Measurements from ENCODE around the gene SELPLG.

SELPLG gene

GRCh38 chr12:108647585-108648287 lies 14.0 kb upstream of the SELPLG start:
- no peak overlapping the region for H3K14ac ChIP-seq (ENCODE audit: low read length in 2 of 2)
- H3K23ac ChIP-seq (ENCODE audit: low read length in 2 of 2) = no peak overlapping the region
- H2BK12ac ChIP-seq (ENCODE audit: low read length in 2 of 2) = no peak overlapping the region
- H3K9me3 ChIP-seq (ENCODE audit: control insufficient read depth, low read length) = no peaks in the 10 kb centered on the region
- H4K8ac ChIP-seq (ENCODE audit: low read length) = peak overlapping the region; percentile 57
- DNase-seq = no peak
- peaks cover 34% of the 10 kb centered on the region for H3K79me1 ChIP-seq (replicated peaks; ENCODE audit: low read length, poor library complexity, severe bottlenecking)
- WGBS = 96% methylated on average over 11 of the region's 11 CpGs
- no peak overlapping the region for H4K91ac ChIP-seq (ENCODE audit: low read length)
- H3K27me3 ChIP-seq (ENCODE audit: control insufficient read depth in 1 of 2, insufficient read depth in 1 of 2, low read length in 2 of 2) = no peaks in the 10 kb centered on the region
- H3K4me2 ChIP-seq (ENCODE audit: low read length, poor library complexity, severe bottlenecking) = no peak overlapping the region
- H3K18ac ChIP-seq (ENCODE audit: low read depth in 1 of 2, low read length in 2 of 2) = no peak overlapping the region
- peaks cover 45 to 89% of the 10 kb centered on the region in 2 experiments for H3K36me3 ChIP-seq (ENCODE audit: control insufficient read depth in 1 of 2, insufficient read depth in 2 of 2, low read depth in 1 of 2, low read length in 2 of 2)
- H2BK120ac ChIP-seq (ENCODE audit: low read depth, low read length) = no peak overlapping the region
- no peak overlapping the region for H2BK5ac ChIP-seq (ENCODE audit: low read depth, low read length, poor library complexity, severe bottlenecking)
- H2BK15ac ChIP-seq (ENCODE audit: low read depth, poor library complexity, severe bottlenecking) = no peak overlapping the region
- peak overlapping the region; percentile 39 for H3K9ac ChIP-seq (ENCODE audit: low read length)
- H3K4ac ChIP-seq (ENCODE audit: low read depth in 1 of 2, low read length in 2 of 2) = no peak overlapping the region
- peaks cover 5% of the 10 kb centered on the region for H3K4me1 ChIP-seq (ENCODE audit: control insufficient read depth, insufficient read depth, low read depth, low read length)
- no peak overlapping the region for H2AK5ac ChIP-seq (ENCODE audit: low read length, severe bottlenecking)
- H2AFZ ChIP-seq (ENCODE audit: low read depth, low read length) = no peak overlapping the region
- no peak overlapping the region for H3K27ac ChIP-seq (ENCODE audit: low read length, poor library complexity, severe bottlenecking)
- H3K4me3 ChIP-seq (ENCODE audit: insufficient read depth in 1 of 2, low read depth in 1 of 2, low read length in 2 of 2) = no peak overlapping the region

- Histone ChIP-seq H3K36me3 (ENCODE audit: control insufficient read depth in 1 of 2, insufficient read depth in 2 of 2, low read depth in 1 of 2, low read length in 2 of 2) (peaks cover 47 to 81% of the 10 kb centered on the region in 2 experiments), H2BK12ac (ENCODE audit: low read length in 2 of 2) (no peak overlapping the region), H3K9ac (ENCODE audit: low read length) (peak overlapping the region; percentile 39), H3K4ac (ENCODE audit: low read depth in 1 of 2, low read length in 2 of 2) (no peak overlapping the region), H2BK5ac (ENCODE audit: low read depth, low read length, poor library complexity, severe bottlenecking) (no peak overlapping the region), H3K4me2 (ENCODE audit: low read length, poor library complexity, severe bottlenecking) (no peak overlapping the region), H3K79me1 (replicated peaks; ENCODE audit: low read length, poor library complexity, severe bottlenecking) (peaks cover 36% of the 10 kb centered on the region), H3K9me3 (ENCODE audit: control insufficient read depth, low read length) (no peaks in the 10 kb centered on the region), H3K4me1 (ENCODE audit: control insufficient read depth, insufficient read depth, low read depth, low read length) (peaks cover 5% of the 10 kb centered on the region), H4K91ac (ENCODE audit: low read length) (no peak overlapping the region), H4K8ac (ENCODE audit: low read length) (no peak overlapping the region), H2AK5ac (ENCODE audit: low read length, severe bottlenecking) (no peak overlapping the region), H3K27me3 (ENCODE audit: control insufficient read depth in 1 of 2, insufficient read depth in 1 of 2, low read length in 2 of 2) (no peaks in the 10 kb centered on the region), H2BK15ac (ENCODE audit: low read depth, poor library complexity, severe bottlenecking) (no peak overlapping the region), H3K27ac (ENCODE audit: low read length, poor library complexity, severe bottlenecking) (no peak overlapping the region), H3K23ac (ENCODE audit: low read length in 2 of 2) (no peak overlapping the region), H2AFZ (ENCODE audit: low read depth, low read length) (no peak overlapping the region), H3K4me3 (ENCODE audit: insufficient read depth in 1 of 2, low read depth in 1 of 2, low read length in 2 of 2) (no peak overlapping the region), H3K14ac (ENCODE audit: low read length in 2 of 2) (no peak overlapping the region), H3K18ac (ENCODE audit: low read depth in 1 of 2, low read length in 2 of 2) (no peak overlapping the region), H2BK120ac (ENCODE audit: low read depth, low read length) (no peak overlapping the region)
- WGBS = 94% methylated on average over 7 of the region's 10 CpGs
- no peak for DNase-seq
These were observed 13.2 kb upstream of the SELPLG start for GRCh38 chr12:108646600-108647579.

- no peak overlapping the region for H2AFZ ChIP-seq (ENCODE audit: low read depth, low read length)
- H2BK120ac ChIP-seq (ENCODE audit: low read depth, low read length) = no peak overlapping the region
- peaks cover 14% of the 10 kb centered on the region for H3K4me1 ChIP-seq (ENCODE audit: control insufficient read depth, insufficient read depth, low read depth, low read length)
- H3K9me3 ChIP-seq (ENCODE audit: control insufficient read depth, low read length) = no peaks in the 10 kb centered on the region
- no peak overlapping the region for H3K4me2 ChIP-seq (ENCODE audit: low read length, poor library complexity, severe bottlenecking)
- H3K36me3 ChIP-seq (ENCODE audit: control insufficient read depth in 1 of 2, insufficient read depth in 2 of 2, low read depth in 1 of 2, low read length in 2 of 2) = peaks cover 52 to 72% of the 10 kb centered on the region in 2 experiments
- no peak overlapping the region for H2AK5ac ChIP-seq (ENCODE audit: low read length, severe bottlenecking)
- no peak overlapping the region for H2BK5ac ChIP-seq (ENCODE audit: low read depth, low read length, poor library complexity, severe bottlenecking)
- H3K23ac ChIP-seq (ENCODE audit: low read length in 2 of 2) = peak overlapping the region in 1 of 2 experiments; percentile 35
- H3K4me3 ChIP-seq (ENCODE audit: insufficient read depth in 1 of 2, low read depth in 1 of 2, low read length in 2 of 2) = no peak overlapping the region
- peak overlapping the region in 1 of 2 experiments; percentile 31 for H2BK12ac ChIP-seq (ENCODE audit: low read length in 2 of 2)
- peak overlapping the region; percentile 55 for H4K8ac ChIP-seq (ENCODE audit: low read length)
- no peak overlapping the region for H3K27ac ChIP-seq (ENCODE audit: low read length, poor library complexity, severe bottlenecking)
- H3K27me3 ChIP-seq (ENCODE audit: control insufficient read depth in 1 of 2, insufficient read depth in 1 of 2, low read length in 2 of 2) = no peaks in the 10 kb centered on the region
- H3K14ac ChIP-seq (ENCODE audit: low read length in 2 of 2) = no peak overlapping the region
- no peak overlapping the region for H4K91ac ChIP-seq (ENCODE audit: low read length)
- peaks cover 37% of the 10 kb centered on the region for H3K79me1 ChIP-seq (replicated peaks; ENCODE audit: low read length, poor library complexity, severe bottlenecking)
- no peak overlapping the region for H3K4ac ChIP-seq (ENCODE audit: low read depth in 1 of 2, low read length in 2 of 2)
- H2BK15ac ChIP-seq (ENCODE audit: low read depth, poor library complexity, severe bottlenecking) = no peak overlapping the region
- 96% methylated on average over 11 of the region's 15 CpGs for WGBS
- H3K18ac ChIP-seq (ENCODE audit: low read depth in 1 of 2, low read length in 2 of 2) = peak overlapping the region in 1 of 2 experiments; percentile 23
- peak overlapping the region; percentile 39 for H3K9ac ChIP-seq (ENCODE audit: low read length)
- no peak for DNase-seq
These were observed 12.2 kb upstream of the SELPLG start for GRCh38 chr12:108645686-108646599.
